GF-D8 (cell line): ENCODE results near the gene CHIT1.
"Not testable (repeated sequence)": the region's sequence is repeated elsewhere in the genome, so short reads cannot be mapped to it uniquely, and the experiment has no call there.

Source experiments
- DNase-seq: peaks from one replicate; lab custom pipeline; 2025; lab: John Stamatoyannopoulos, UW

Gene CHIT1

DNA sequence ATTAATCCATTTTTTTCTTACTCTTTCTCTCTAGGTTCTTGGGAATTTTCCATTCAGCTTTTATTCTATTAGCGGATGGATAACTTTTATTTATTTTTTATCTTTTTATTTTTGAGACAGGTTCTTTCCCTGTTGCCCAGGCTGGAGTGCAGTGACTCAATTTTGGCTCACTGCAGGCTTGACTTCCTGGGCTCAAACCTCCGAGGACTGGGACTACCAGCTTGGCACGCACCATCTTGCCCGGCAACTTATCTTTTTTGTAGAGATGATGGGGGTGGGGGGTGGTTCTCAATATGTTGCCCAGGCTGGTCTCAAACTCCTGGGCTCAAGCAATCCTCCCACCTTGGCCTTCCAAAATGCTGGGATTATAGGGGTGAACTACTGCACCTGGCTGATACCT lies 36.1 kb upstream of the CHIT1 start:
- no peak for DNase-seq

DNA sequence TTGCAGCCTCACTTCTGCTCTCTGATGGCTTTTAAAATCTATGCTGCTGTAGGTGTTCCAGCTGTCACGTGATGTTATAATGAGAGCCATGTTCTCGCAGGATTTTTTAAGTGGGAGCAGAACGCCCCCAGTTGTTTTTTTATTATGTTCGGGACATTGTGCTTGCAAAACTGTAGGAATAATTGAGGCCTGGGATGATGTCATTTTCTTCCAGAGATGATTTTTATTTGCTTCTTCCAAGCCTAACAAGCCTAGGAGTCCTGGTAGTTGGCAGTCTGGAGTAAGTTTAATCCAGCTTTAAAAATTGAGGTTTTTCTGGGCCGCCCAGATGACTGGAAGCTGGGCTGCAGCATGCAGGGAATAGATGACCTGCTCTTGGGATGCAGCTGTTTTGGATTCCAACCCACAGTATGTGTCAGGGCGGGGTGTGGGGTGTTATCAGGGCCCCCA lies 34.6 kb upstream of the CHIT1 start:
- no peak for DNase-seq

DNA sequence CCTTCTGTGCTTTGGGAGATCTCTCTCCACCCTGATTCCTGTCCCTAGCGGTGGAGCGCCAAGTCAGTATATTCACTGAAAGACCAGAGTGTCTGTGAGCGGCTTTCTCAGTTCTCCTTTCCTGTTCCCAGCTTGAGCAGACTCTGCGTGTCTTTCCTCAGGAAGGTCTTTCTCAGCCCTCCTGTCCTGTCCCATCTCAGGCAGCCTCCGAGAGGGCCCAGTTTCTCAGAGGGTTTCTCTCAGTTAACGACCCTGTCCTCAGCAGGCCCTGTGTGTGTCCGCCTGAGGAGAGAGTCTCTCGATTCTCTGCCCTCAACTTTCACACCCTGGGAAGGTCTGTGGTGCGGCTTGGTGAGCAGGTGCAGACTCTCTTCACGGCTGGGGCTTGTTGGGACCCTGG lies 34.0 kb upstream of the CHIT1 start:
- DNase-seq: no peak

DNA sequence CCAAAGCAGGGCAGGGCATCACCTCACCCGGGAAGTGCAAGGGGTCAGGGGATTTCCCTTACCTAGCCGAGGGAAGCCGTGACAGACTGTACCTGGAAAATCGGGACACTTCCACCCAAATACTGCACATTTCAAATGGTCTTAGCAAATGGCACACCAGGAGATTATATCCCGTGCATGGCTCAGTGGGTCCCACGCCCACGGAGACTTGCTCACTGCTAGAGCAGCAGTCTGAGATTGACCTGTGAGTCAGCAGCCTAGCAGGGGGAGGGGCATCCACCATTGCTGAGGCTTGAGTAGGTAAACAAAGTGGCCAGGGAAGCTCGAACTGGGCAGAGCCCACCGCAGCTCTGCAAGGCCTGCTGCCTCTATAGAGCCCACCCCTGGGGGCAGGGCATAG lies 27.2 kb upstream of the CHIT1 start:
- not testable (repeated sequence) for DNase-seq

DNA sequence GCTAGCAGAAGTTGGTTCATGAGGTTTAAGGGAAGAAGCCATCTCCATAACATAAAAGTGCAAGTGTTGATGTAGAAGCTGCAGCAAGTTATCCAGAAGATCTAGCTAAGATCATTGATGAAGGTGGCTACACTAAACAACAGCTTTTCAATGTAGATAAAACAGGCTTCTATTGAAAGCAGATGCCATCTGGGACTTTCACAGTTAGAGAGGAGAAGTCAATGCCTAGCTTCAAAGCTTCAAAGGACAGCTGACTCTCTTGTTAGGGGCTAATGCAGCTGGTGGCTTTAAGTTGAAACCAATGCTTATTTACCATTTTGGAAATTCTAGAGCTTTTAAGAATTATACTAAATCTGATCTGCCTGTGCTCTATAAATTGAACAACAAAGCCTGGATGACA lies 25.3 kb upstream of the CHIT1 start:
- not testable (repeated sequence) for DNase-seq

DNA sequence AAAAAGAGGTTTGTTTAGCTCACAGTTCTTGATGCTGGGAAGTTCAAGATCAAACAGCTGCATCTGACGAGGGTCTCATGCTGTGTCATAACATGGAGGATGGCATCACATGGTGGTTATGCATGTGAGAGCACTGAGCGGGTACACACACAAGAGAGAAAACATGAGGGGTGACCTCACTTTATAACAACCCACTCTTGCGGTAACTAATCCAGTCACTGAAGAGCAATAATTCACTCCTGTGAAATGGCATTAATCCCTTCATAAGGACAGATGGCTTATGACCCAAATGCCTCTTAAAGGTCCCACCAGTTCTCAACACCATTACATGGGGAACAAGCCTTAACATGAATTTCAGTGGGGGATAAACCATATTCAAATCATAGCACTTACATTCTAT lies 23.2 kb upstream of the CHIT1 start:
- no peak for DNase-seq

DNA sequence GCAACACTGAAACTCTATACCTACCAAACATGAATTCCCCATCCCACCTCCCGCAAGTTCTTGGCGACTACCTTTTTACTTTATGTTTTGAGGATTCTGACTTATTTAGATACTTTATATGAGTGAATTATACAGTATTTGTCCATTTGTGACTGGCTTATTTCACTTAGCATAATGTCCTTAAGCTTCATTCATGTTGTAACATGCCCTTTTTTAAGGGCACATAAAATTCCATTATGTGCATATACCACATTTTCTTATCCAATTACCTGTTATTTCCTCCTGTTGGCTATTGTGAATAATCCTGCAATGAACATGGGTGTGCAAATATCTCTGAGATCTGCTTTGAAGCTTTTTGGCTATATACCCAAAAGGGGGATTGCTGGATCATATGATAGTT lies 22.0 kb upstream of the CHIT1 start:
- no peak for DNase-seq

DNA sequence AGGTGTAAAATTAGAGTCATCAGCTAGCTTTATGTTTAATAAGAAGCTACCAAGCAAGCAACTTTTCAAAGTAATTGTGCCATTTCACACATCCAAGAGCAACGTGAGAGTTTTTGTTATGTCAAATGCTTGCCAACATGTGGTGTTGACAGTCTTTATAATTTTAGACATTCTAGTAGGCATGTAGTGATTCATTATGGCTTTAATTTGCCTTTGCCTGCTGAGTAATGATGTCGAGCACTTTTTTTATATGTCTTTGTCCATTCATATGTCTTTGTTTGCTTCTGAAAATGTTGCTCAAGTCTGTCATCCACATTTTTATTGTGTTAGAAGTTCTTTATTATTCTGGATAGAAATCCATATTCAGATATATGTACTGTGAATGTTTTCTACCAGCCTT lies 21.4 kb upstream of the CHIT1 start:
- DNase-seq: no peak

DNA sequence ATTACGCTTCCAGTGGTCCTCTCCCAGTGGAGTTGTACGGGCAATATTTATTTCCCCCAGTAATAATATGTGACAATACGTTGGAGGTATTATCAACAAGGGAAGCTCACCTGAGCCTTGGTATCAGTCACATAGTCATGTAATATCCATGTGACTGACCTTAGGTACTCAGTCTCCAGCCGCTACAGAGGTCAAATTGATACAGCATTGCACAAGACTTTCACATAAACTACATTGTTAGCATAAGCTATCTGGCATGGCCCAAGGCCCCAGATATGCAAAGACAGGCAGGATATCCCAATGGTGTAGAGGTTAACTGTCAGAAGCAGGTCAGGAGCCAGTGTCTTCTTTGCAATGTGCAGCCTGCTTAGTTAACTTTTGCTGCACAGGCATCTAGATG lies 15.3 kb upstream of the CHIT1 start:
- DNase-seq: no peak

DNA sequence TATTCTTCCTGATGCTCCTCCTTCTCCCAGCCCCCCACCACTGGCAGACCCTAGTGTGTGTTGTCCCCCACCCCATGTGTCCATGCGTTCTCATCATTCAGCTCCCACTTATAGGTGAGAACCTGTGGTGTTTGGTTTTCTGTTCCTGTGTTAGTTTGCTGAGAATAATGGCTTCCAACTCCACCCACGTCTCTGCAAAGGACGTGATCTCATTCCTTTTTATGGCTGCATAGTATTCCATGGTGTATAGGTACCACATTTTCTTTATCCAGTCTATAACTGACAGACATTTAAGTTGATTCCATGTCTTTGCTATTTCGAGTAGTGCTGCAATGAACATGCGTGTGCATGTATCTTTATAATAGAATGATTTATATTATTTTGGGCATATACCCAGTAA lies 12.2 kb upstream of the CHIT1 start:
- not testable (repeated sequence) for DNase-seq

DNA sequence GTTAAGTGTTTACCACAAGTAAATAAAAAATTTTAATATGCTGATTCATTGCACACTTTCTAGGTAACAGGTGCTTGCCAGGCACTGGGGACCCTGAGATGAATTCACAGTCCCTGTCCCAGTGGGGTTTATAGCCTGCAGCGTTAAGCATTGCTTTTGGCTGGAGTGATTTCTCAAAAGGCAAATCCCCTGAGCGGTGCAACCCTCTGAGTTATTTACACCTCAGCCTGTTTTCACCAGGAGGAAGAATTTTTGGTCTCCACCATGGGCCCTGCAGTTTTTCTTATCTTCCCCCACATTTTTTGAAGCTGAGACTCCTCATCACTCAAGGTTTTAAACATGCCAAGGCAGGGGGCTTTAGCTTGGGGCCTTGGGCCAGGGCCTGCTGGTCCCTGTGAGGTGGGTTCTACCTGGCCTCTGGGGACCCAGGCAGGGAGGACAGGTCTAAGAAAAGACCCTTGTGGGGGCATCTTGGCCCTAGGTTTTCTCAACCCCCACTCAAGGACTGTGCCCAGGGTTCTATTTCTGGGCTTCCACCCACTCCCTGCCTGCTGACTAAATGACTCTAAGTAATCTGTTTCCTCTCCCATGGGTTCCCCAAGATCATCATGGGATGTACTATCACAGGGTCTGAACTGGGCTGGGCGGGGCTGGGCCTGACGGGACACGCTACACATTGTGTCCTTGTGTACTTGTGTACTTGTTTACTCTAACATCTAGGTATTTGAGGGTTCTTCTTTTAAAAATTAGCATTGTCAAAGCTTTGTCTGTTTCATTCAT lies 10.2 kb upstream of the CHIT1 start:
- no peak for DNase-seq

DNA sequence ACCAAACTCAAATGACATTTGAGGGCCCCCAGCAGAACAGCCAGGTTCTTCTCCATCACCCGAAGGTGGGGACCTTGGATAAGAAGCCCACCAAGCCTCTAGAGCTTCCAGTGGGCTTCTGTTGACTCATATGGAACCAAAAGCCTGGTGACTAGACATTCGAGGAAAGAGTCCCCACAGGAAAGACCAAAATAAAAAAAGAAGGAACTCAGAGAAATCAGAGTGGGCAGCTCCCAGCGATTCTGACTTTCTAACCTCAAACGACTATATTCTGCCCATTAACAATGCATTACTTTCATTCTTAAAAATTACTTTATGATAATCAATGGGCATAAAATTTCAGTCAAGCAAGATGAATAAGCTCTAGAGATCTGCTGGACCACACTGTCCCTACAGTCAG lies 9.6 kb upstream of the CHIT1 start:
- no peak for DNase-seq

DNA sequence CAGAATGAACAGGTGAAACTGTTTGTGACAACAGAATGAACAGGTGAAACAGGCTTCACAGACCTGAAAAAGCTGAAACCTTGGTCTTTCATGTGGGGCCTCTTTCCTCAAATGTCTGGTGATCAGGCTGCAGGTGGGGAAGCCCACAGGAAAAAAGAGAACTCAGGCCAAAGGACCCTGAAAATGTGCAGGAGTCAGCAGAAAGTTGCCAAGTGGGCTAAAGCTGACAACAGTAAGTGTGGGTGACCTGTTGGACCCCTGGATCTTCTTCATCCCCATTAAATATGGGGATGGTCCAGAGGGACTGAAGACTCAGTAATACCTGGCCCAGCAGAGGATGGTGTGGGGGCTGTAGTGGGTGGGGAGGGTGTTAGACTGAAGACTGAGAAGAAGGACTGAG lies 9.1 kb upstream of the CHIT1 start:
- no peak for DNase-seq

DNA sequence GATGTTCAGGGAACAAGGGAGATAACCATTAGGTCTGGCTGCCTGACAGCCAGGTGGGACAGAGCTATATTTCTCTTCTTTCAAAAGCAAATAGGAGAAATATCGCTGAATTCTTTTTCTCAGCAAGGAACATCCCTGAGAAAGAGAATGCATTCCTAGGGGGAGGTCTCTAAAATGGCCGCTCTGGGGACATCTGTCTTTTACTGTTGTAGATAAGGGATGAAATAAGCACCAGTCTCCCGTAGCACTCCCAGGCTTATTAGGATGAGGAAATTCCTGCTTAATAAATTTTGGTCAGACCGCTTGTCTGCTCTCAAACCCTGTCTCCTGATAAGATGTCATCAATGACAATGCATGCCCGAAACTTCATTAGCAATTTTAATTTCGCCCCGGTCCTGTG lies 5.4 kb upstream of the CHIT1 start:
- DNase-seq: not testable (repeated sequence)

DNA sequence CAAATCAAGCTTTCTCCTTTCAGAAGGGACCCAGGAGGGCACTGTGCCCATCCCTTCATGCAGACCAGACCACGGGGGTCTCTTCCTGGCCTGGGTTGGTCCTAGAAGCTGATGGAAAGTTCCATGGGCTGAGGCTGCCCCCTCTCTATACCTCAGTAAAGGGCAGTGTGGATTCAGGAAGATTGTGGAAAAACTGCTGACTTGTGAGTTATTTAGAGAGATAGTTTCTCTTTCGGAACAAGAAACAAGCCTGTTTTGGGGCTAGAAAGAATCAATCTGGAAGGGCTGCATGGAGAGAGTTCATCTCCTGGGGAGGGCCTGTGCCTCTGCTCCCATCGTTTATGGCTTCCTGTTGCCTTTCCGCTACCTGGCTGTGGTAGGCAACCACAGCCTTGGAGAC lies 803 bp downstream of the CHIT1 start:
- no peak for DNase-seq

DNA sequence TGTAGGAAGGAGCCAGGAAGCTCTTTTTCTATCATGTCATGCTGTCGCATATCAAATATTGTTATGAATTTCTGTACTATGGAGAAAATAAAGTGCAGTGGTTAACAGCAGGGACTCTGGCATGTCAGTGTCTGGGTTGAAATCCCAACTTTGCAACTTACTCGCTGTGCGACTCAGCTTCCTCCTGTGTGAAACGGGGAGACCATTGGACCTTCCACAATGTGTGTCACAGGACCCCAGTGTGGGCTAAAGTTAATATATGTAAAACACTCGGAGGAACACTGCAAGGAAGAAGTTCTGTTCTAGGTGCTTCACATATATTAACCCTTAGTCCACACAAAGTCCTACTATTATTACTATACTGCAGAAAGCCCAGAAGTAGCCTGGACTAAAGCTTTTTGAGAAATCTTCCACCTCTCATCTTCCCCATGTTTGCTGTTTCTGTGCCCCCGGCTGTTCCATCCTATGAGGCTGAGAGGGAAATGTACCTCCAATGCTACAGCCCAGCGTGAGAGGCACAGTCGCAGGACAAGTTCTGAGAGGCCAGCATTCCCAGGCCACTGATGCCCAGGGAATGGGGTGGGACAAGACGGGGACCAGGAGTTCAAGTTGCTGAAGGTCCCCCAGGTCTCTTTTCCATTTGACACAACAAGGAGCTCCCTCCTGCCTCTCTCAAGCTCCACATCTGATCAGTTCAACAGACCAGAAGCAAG lies 1.9 kb downstream of the CHIT1 start:
- no peak for DNase-seq

DNA sequence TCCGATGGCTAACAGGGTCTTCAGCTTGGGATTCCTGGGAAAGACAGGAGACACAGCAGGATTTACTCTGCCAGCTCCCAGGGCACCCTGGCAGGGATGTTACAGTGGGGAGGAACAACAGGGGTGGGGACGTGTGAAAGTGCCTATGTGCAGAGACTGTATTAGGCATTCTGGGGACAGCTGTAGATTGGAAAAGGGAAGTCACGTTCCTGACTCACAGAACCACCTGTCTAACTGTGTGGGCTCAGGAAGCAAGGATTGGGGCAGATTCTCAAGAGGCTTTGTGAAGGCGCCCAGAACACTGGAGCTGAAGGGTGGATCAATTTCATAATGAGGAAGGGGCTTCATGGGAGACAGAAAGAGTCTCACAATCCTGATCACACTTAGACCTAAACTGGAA lies 4.4 kb downstream of the CHIT1 start:
- no peak for DNase-seq

DNA sequence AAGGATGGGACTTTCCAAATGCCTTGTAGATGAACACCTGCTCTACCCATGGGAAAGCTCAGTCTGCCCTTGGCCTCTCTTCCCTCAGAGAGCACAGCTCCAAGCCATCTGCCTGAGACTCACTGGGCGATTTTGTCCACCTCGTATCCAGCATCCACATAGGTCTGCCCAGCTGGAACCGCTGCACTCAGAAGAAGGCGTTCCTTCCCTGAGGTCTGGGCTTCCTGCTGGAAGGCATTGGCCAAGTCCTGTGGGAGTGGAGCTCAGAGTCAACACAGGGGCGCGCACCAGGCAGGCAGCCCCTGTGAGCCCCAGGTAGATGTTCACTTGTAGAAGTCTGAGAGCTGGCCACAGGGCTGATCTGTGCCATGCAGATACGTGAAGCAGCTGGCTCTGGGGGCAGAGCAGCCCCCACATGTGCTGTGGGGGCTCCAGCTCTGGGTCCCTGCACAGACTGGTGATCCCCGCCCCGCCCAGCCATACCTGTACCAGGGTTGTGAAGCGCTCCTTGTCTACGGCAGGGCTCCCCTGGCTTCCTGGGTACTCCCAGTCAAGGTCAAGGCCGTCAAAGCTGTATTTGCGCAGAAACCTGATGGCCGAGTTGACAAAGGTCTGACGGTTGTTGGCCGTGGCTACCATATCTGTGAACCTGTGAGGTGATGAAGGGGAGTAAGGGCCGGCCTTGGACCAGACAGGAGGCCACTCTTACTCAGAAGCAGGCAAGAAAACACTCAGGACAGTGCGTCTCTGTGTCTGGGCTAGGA lies 6.3 kb downstream of the CHIT1 start:
- no peak for DNase-seq

DNA sequence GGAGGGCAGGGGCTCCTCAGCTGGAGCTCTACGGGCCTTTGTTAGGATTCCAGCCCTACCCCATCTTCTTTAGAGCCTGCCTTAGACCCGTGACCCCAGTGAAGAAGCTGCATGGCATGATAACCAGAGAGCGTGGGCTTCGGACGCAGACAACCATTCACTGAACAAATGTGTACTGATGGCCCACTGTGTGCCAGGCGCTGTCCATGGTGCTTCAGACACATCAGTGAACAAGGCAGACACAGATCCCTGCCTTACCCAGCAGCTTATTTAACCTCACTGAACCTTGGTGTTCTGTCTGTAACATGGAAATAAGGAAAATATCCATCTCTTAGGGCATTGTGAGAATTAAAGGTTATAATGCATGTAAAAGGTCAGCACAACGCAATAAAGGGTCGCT lies 9.5 kb downstream of the CHIT1 start:
- no peak for DNase-seq

DNA sequence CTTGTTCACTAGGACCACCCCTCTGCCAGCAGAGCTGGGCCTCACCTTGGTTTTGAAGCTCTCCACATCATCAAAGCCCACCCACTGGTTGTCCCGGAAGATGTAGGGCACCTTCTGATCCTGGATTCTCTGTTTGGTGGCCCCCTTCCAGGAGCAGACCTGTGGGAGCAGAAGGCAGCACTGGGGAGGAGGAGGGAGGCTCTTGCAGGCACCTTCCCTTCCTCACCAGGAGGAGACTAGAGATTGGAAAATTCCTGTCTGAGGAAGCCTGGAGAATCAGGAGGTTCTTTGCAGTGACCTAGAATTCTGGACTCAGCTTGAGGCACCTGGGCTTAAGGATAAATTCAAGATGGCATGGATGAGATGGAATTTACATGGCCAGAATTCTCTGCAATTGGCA lies 10.3 kb downstream of the CHIT1 start:
- DNase-seq: no peak

DNA sequence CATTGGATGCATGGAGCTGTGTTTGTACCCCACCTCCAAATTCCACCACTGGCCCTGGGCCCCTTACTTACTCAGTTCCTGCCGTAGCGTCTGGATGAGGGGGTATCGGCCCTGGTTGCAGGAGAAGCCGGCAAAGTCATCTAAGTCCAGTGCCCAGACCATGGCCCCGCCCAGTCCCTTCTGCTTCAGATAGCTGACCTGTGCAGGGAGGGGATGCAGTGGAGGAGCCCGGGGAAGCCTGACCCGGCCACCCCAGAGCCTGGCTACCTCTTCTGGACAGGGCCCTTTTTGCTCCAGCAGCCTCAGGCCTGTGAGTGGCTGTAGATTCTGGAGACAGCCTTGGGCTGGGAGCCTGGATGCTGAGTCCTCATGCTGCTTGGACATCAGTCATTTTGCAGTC lies 11.8 kb downstream of the CHIT1 start:
- no peak for DNase-seq

DNA sequence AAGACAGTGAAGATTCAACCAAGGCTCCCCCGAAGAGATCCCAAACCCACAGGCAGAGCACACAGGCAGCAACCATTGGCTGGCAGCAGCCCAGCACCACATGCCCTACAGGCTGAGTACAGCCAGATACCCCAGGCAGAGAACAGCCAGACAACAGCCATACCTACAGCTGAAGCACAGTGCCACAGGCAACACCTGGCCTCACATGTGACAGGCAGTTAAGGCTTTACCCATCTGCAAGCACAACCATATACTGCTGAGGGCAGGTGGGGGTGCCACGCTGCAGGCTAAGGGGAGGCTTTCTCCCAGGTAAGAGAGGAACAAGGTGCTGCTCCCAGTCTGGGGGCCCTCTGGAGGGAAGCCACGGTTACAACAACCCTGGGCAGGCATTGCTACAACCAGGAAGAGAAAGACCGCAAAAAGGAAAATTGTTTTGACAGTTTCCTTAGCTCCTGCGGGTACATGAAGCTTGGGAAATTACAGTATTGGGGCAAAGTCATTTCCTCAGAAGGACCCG lies 12.3 kb downstream of the CHIT1 start:
- DNase-seq: peak; percentile 35
